ENCODE data around the gene KRTAP6-1.

KRTAP6-1 gene

DNA sequence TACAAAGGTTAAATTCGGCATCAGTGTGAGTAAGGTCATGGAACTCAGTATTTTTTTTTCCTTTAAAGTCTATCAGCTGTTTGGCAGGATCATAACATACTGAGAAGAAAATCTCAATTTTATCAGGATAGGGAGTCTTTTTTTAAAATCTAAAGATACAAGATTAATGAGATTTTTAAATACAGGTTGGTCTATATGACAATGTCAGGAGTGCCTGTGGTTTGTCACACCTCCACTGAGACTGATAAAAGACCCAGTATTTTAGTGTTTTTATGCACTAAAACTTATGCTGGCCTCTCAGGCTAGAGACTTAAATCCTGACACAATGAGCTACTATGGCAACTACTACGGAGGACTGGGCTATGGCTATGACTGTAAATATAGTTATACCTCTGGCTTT is 28.8 kb upstream of the KRTAP6-1 start, which contains the start of gene KRTAP20-3:
Gene KRTAP20-3 (plus strand): TSS at position 301 of the 400 bp plus-strand sequence.
- TF ChIP-seq TAF1 (IDR thresholded peaks at IDR 0.05; ENCODE audit: low read depth) (no peak), EGR1 (IDR thresholded peaks at IDR 0.05) (no peak), FOXM1 (IDR thresholded peaks at IDR 0.05; ENCODE audit: borderline replicate concordance, low read depth) (no peak), CEBPB (IDR thresholded peaks at IDR 0.05) (no peak), NFIC (IDR thresholded peaks at IDR 0.05) (no peak), ZBTB7A (IDR thresholded peaks at IDR 0.05; ENCODE audit: low read depth) (no peak), CREB1 (IDR thresholded peaks at IDR 0.05; ENCODE audit: low read depth) (no peak), USF1 (IDR thresholded peaks at IDR 0.05) (no peak), TCF12 (IDR thresholded peaks at IDR 0.05; ENCODE audit: low read depth) (no peak), TEAD4 (IDR thresholded peaks at IDR 0.05) (no peak), YY1 (IDR thresholded peaks at IDR 0.05; ENCODE audit: low read depth) (no peak), EP300 (IDR thresholded peaks at IDR 0.05; ENCODE audit: borderline replicate concordance) (no peak)
- TF ChIP-seq, protein P1, sequence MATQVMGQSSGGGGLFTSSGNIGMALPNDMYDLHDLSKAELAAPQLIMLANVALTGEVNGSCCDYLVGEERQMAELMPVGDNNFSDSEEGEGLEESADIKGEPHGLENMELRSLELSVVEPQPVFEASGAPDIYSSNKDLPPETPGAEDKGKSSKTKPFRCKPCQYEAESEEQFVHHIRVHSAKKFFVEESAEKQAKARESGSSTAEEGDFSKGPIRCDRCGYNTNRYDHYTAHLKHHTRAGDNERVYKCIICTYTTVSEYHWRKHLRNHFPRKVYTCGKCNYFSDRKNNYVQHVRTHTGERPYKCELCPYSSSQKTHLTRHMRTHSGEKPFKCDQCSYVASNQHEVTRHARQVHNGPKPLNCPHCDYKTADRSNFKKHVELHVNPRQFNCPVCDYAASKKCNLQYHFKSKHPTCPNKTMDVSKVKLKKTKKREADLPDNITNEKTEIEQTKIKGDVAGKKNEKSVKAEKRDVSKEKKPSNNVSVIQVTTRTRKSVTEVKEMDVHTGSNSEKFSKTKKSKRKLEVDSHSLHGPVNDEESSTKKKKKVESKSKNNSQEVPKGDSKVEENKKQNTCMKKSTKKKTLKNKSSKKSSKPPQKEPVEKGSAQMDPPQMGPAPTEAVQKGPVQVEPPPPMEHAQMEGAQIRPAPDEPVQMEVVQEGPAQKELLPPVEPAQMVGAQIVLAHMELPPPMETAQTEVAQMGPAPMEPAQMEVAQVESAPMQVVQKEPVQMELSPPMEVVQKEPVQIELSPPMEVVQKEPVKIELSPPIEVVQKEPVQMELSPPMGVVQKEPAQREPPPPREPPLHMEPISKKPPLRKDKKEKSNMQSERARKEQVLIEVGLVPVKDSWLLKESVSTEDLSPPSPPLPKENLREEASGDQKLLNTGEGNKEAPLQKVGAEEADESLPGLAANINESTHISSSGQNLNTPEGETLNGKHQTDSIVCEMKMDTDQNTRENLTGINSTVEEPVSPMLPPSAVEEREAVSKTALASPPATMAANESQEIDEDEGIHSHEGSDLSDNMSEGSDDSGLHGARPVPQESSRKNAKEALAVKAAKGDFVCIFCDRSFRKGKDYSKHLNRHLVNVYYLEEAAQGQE (IDR thresholded peaks at IDR 0.05; ENCODE audit: low read depth), result no peak
- TF ChIP-seq, protein P2, sequence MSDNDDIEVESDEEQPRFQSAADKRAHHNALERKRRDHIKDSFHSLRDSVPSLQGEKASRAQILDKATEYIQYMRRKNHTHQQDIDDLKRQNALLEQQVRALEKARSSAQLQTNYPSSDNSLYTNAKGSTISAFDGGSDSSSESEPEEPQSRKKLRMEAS (IDR thresholded peaks at IDR 0.05), result no peak

GRCh38 chr21:30638686-30639085 is 25.0 kb upstream of the KRTAP6-1 start:
- no peak for TF ChIP-seq EGR1 (IDR thresholded peaks at IDR 0.05)
- TF ChIP-seq, protein P2 (IDR thresholded peaks at IDR 0.05), result no peak
- TF ChIP-seq RAD21 (IDR thresholded peaks at IDR 0.05; ENCODE audit: low read depth), result no peak
- no peak for TF ChIP-seq ZBTB7A (IDR thresholded peaks at IDR 0.05; ENCODE audit: low read depth)
- TF ChIP-seq CREB1 (IDR thresholded peaks at IDR 0.05; ENCODE audit: low read depth), result no peak
- no peak for TF ChIP-seq USF1 (IDR thresholded peaks at IDR 0.05)
- TF ChIP-seq YY1 (IDR thresholded peaks at IDR 0.05; ENCODE audit: low read depth), result no peak
- no peak for TF ChIP-seq FOXM1 (IDR thresholded peaks at IDR 0.05; ENCODE audit: borderline replicate concordance, low read depth)
- TF ChIP-seq TCF12 (IDR thresholded peaks at IDR 0.05; ENCODE audit: low read depth), result no peak
- no peak for TF ChIP-seq TEAD4 (IDR thresholded peaks at IDR 0.05)
- no peak for TF ChIP-seq TAF1 (IDR thresholded peaks at IDR 0.05; ENCODE audit: low read depth)
- no peak for TF ChIP-seq EP300 (IDR thresholded peaks at IDR 0.05; ENCODE audit: borderline replicate concordance)

- TF ChIP-seq, protein P2 (IDR thresholded peaks at IDR 0.05), result no peak
- TF ChIP-seq ZBTB7A (IDR thresholded peaks at IDR 0.05; ENCODE audit: low read depth) (no peak), FOXM1 (IDR thresholded peaks at IDR 0.05; ENCODE audit: borderline replicate concordance, low read depth) (no peak), TEAD4 (IDR thresholded peaks at IDR 0.05) (no peak)
Measured at GRCh38 chr21:30634906-30635305, 21.2 kb upstream of the KRTAP6-1 start, which contains the start of gene KRTAP20-2. Gene KRTAP20-2 (plus strand): TSS chr21:30635206. CDS start chr21:30635264, 58 bp downstream.

DNA sequence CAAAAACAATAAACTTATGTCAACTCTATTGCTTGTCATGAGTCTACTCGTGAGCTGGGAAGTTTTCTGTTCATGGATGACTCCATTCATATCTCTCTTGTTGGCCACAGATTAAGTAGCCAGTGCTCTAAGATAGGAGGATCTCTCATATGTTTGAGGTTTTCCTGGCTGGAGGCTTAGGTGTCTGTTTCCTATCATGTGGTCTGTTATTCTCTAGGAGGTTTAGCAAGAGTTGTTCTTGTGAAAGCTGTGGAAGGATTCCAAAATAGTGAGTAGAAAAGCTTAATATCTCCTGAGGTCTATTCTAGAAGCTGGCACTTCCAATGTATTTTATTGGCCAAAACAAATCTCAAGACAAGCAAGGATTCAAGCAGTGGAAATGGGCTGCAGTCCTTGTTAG is 15.5 kb upstream of the KRTAP6-1 start:
- TF ChIP-seq RAD21 (IDR thresholded peaks at IDR 0.05; ENCODE audit: low read depth), result no peak
- TF ChIP-seq TCF12 (IDR thresholded peaks at IDR 0.05; ENCODE audit: low read depth), result no peak
- no peak for TF ChIP-seq ZBTB7A (IDR thresholded peaks at IDR 0.05; ENCODE audit: low read depth)
- TF ChIP-seq EGR1 (IDR thresholded peaks at IDR 0.05), result no peak
- no peak for TF ChIP-seq EP300 (IDR thresholded peaks at IDR 0.05; ENCODE audit: borderline replicate concordance)
- no peak for TF ChIP-seq YY1 (IDR thresholded peaks at IDR 0.05; ENCODE audit: low read depth)
- TF ChIP-seq FOXM1 (IDR thresholded peaks at IDR 0.05; ENCODE audit: borderline replicate concordance, low read depth), result no peak
- TF ChIP-seq, protein P1 (IDR thresholded peaks at IDR 0.05; ENCODE audit: low read depth), result no peak
- TF ChIP-seq NFIC (IDR thresholded peaks at IDR 0.05), result no peak
- TF ChIP-seq, protein P2 (IDR thresholded peaks at IDR 0.05), result no peak
- no peak for TF ChIP-seq CREB1 (IDR thresholded peaks at IDR 0.05; ENCODE audit: low read depth)
- TF ChIP-seq CEBPB (IDR thresholded peaks at IDR 0.05), result no peak

GRCh38 chr21:30628109-30628508 is 14.4 kb upstream of the KRTAP6-1 start:
- TF ChIP-seq CEBPB (IDR thresholded peaks at IDR 0.05) (no peak), FOXM1 (IDR thresholded peaks at IDR 0.05; ENCODE audit: borderline replicate concordance, low read depth) (no peak), USF1 (IDR thresholded peaks at IDR 0.05) (no peak), EGR1 (IDR thresholded peaks at IDR 0.05) (no peak)
- TF ChIP-seq, protein P2 (IDR thresholded peaks at IDR 0.05), result no peak
- TF ChIP-seq, protein P1 (IDR thresholded peaks at IDR 0.05; ENCODE audit: low read depth), result 0 out of 2 replicates have a peak, but pooled peaks have one; percentile 21
